Epithelial cell of esophagus (primary cell): Measurements from ENCODE around the gene ZBTB33.

ENCODE experiments used
- DNase-seq: peaks from one replicate; pipeline ENCODE4 v3.0.0; 2010; ENCODE audit warnings: low read depth
- H3K4me3 ChIP-seq: 2 replicates; pipeline ENCODE4 v1.5.1; 2011; ENCODE audit warnings: mild to moderate bottlenecking, low read length, control low read depth
- TF ChIP-seq, protein P1 (sequence below): IDR thresholded peaks from 2 replicates; pipeline ENCODE4 v1.5.1; 2011; ENCODE audit warnings: low read depth, mild to moderate bottlenecking, low read length, control low read depth, inconsistent platforms; ENCODE audit not compliant: insufficient read depth; ENCODE audit errors: missing control alignments

The ZBTB33 gene

GRCh38 chrX:120304256-120304655, 53.6 kb downstream of the ZBTB33 start:
- no peak overlapping the region for H3K4me3 ChIP-seq
- TF ChIP-seq, protein P1, sequence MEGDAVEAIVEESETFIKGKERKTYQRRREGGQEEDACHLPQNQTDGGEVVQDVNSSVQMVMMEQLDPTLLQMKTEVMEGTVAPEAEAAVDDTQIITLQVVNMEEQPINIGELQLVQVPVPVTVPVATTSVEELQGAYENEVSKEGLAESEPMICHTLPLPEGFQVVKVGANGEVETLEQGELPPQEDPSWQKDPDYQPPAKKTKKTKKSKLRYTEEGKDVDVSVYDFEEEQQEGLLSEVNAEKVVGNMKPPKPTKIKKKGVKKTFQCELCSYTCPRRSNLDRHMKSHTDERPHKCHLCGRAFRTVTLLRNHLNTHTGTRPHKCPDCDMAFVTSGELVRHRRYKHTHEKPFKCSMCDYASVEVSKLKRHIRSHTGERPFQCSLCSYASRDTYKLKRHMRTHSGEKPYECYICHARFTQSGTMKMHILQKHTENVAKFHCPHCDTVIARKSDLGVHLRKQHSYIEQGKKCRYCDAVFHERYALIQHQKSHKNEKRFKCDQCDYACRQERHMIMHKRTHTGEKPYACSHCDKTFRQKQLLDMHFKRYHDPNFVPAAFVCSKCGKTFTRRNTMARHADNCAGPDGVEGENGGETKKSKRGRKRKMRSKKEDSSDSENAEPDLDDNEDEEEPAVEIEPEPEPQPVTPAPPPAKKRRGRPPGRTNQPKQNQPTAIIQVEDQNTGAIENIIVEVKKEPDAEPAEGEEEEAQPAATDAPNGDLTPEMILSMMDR = no peak
- DNase-seq = no peak

DNA sequence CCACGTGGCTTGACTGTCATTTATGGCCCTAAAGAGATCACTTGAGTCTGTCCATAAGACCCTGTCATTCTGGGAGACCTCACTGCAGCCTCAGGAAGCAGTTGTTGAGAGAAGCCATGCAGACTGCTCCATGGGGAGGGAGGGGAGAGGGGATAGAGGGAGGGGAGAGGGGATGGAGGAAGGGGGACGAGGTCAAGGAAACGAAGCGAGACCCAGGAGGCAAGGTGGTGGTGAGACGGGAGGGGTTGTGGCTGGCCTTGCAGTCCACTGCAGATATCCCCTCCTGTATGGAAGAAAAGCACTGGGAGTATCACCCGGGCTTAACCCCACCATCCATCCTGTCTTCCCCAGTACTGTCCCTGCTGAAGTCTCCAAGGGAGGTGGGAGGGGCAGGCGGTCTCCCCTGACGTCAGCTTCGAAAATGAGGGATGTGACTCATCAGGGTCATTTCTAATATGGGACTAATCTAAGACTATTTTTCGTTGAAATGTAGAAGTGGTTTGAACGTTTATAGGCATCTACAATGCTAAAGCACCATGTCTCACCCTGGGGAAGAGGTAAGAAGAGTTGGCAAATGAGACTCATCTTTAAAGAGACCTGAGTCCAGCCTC, 55.0 kb downstream of the ZBTB33 start:
- H3K4me3 ChIP-seq = no peak overlapping the region
- TF ChIP-seq, protein P1 = no peak
- DNase-seq = no peak

DNA sequence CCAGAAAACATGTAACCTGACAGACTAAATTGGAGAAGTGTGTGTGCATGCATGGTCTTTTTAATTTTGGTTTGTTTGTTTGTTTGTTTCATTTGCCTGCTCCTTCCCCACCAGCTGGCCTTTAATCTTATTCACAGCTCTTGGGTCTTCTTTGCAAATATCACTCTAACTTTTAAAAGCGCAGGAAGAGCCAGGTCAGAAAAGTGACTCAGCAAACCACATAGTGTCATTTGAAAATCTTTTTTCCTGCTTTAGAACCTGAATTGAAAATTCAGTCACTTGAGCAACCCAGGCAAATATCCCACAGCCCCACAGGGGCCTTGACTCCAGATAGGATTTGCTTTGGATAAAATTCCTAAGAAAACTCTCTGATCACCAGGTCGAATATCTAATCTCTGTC, 56.0 kb downstream of the ZBTB33 start:
- H3K4me3 ChIP-seq = no peak overlapping the region
- peak; percentile 4 for DNase-seq
- TF ChIP-seq, protein P1 = no peak
